Natural killer cell (primary cell): ENCODE measurements around the gene MYO1F. TPM values are rescaled to one million over a fixed set of nuclear protein-coding genes. Genes with fewer than 3 reads are reported as not detected.

Experiments used
- ATAC-seq, 3 donors: fragments of 150-1000 bp in 2 of 3; fragments of 200-7000 bp in 1 of 3; cut with Tn5 transposase; 1 replicate in 1 of 3; 2 replicates in 2 of 3; pipeline ENCODE4 v1.10.0; 2021; ENCODE audit warnings: mild to moderate bottlenecking in 2 of 3, moderate library complexity in 2 of 3
- DNase-seq, 2 donors: peaks; one replicate each; pipeline versions ENCODE4 v3.0.0 to v3.0.0-alpha.2; 2013 to 2021; ENCODE audit warnings: mixed read lengths in 1 of 2
- H3K27ac ChIP-seq: one replicate; pipeline ENCODE4 v1.5.1; 2013; ENCODE audit warnings: mild to moderate bottlenecking, low read length
- H3K27me3 ChIP-seq: one replicate; pipeline ENCODE4 v1.6.1; 2013; ENCODE audit warnings: low read length; ENCODE audit not compliant: control insufficient read depth, insufficient read depth
- H3K36me3 ChIP-seq: one replicate; pipeline ENCODE4 v1.6.1; 2013; ENCODE audit warnings: low read length; ENCODE audit not compliant: control insufficient read depth, insufficient read depth
- H3K4me1 ChIP-seq: one replicate; pipeline ENCODE4 v1.6.1; 2013; ENCODE audit warnings: low read length; ENCODE audit not compliant: control insufficient read depth, insufficient read depth
- H3K4me3 ChIP-seq: one replicate; pipeline ENCODE4 v1.5.1; 2013; ENCODE audit warnings: low read length
- H3K9me3 ChIP-seq: one replicate; pipeline ENCODE4 v1.6.1; 2013; ENCODE audit warnings: low read length; ENCODE audit not compliant: control insufficient read depth, insufficient read depth
- H3K27ac Mint-ChIP-seq, 2 donors: one replicate each; pipeline ENCODE4 v1.8.0; 2022; ENCODE audit warnings: mild to moderate bottlenecking in 2 of 2, mixed read lengths in 2 of 2, moderate library complexity in 1 of 2
- H3K27me3 Mint-ChIP-seq, 2 donors: one replicate each; pipeline ENCODE4 v1.8.0; 2022; ENCODE audit warnings: low read depth in 2 of 2, mixed read lengths in 2 of 2
- H3K36me3 Mint-ChIP-seq: one replicate; pipeline ENCODE4 v1.8.0; 2022; ENCODE audit warnings: mixed read lengths
- H3K4me1 Mint-ChIP-seq, 2 donors: one replicate each; pipeline ENCODE4 v1.8.0; 2022; ENCODE audit warnings: mixed read lengths in 2 of 2
- H3K4me3 Mint-ChIP-seq: one replicate; pipeline ENCODE4 v1.8.0; 2022; ENCODE audit warnings: mild to moderate bottlenecking, moderate library complexity, mixed read lengths
- H3K9me3 Mint-ChIP-seq, 2 donors: one replicate each; pipeline ENCODE4 v1.8.0; 2022; ENCODE audit warnings: mixed read lengths in 2 of 2
- CTCF ChIP-seq: fragments of 200-600 bp; IDR thresholded peaks from one replicate; pipeline ENCODE4 v1.8.0; 2022; ENCODE audit warnings: antibody characterized with exemption
- WGBS: methylation state at CpG from one replicate; pipeline ENCODE4 v1.1.7; 2013; ENCODE audit warnings: missing lambda C conversion rate; ENCODE audit not compliant: insufficient coverage; 5-methylcytosine and 5-hydroxymethylcytosine counted together
- intact Hi-C: fragments of 100-400 bp; cut with micrococcal nuclease; formaldehyde crosslinking; loops from one replicate; pipeline ENCODE4 v1.14.2; 2022
- total RNA-seq, 4 donors: library from RNA; stranded (reverse); fragments of 120-200 nt in 1 of 4; gene quantifications; one replicate each; pipeline versions ENCODE4 v1.2.3 to v1.2.4, GENCODE V29; 2013 to 2022

The MYO1F gene
- total RNA-seq, 3 donors from 2014 or later (not counting 1 experiment from before 2014, with no cell fraction given): 971 to 1,223 (median 1,014) TPM

DNA sequence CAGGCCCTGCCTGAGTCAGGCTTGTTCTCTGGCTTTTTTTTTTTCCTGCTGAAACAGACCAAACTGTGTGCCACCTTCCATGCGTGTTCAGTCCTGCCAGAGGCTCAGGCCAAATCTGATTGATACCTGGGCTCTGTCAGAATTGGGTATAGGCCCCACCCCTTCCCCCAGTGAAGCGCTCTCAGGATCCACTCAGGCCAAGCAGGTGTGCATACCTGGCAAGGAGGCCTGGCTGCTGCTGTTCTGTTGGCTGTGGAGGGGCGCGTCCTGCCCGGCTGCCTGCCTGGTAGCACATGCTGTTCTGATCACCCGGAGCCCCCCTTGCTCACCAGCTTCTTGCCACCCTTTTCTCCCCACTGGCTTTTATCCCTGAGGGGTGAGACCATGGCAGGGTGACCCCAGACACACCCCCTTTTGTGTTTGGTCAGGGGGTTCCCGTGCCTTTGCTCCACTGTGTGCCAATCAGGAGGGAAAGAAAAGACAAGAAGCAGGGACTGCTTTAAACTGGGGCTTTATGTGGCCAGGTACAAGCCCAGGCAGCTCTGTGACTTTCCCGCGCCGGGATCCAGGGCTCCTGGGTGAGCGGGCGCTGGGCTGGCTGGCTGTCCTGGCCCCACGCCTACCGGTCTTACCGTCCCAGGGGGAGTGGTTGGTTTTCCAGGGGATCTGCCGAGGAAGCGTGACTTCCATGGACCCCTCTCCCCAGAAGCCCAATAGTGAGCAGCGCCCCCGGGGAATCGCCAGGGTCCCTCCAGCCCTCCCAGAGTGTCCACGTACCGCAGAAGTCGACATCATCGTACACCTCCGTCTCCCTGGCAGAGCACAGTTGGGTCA, 87.5 kb downstream of the MYO1F start:
- no peak for TF ChIP-seq CTCF
- intact Hi-C loops: no loop called here
- peaks cover 26 to 32% of the 10 kb centered on the region in 2 donors for H3K4me1 Mint-ChIP-seq
- no peaks in the 10 kb centered on the region for H3K27me3 ChIP-seq
- no peaks in the 10 kb centered on the region for H3K9me3 ChIP-seq
- peak overlapping the region; percentile 17 for H3K4me3 Mint-ChIP-seq
- no peak overlapping the region for H3K4me3 ChIP-seq
- no peaks in the 10 kb centered on the region for H3K27me3 Mint-ChIP-seq
- H3K27ac ChIP-seq: no peak overlapping the region
- WGBS: 88% methylated on average over 24 of the region's 25 CpGs
- H3K36me3 Mint-ChIP-seq: no peaks in the 10 kb centered on the region
- peaks cover 41% of the 10 kb centered on the region for H3K4me1 ChIP-seq
- peaks cover 34% of the 10 kb centered on the region for H3K36me3 ChIP-seq
- no peak for ATAC-seq
- peak overlapping the region; percentile 18 to 29 for H3K27ac Mint-ChIP-seq
- H3K9me3 Mint-ChIP-seq: no peaks in the 10 kb centered on the region
- no peak for DNase-seq

- H3K27ac ChIP-seq: peak overlapping the region; percentile 62
- peak overlapping the region; percentile 82 for H3K4me3 Mint-ChIP-seq
These were observed 88.9 kb downstream of the MYO1F start for GRCh38 chr19:8488365-8488764.

DNA sequence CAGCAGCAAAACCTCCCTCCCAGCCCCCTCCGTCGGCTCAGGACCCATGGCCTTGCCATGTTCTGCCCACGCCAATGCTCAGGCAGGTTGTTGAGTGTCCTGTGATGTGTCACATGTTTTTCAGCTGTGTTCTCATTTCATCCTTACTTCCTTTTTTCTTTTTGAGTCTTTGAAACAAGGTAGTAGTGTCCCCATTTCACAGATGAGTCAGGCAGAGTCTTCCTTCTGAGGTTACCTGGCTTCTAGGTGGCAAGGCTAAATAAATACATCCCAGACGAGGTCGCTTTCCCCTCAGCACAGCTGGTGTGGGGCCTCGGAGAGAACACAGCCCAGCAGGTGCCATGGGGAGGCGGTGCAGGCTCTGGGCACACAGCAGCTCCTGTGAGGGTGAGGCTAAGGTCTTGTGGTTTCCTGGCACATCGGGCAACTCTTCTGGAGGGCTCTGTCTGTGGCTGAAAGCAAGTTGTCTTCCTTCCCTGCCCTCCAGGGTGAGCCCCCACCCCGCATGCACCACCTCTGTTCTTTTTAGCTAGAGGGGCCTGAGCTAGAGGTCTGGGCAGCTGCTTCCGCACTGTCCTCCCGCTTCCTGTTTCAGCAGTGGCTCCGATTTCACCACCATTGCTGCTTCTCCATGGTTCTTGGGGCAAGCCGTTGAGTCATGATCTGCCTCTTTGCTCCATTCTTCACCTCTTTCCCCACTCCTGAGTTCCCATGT, 89.9 kb downstream of the MYO1F start:
- H3K27ac ChIP-seq: peak overlapping the region; percentile 62
- no peak for TF ChIP-seq CTCF
- 7% methylated on average over 13 of the region's 13 CpGs for WGBS
- Mint-ChIP-seq H3K27me3 (no peaks in the 10 kb centered on the region), H3K4me1 (peaks cover 26 to 41% of the 10 kb centered on the region in 2 donors), H3K4me3 (peak overlapping the region; percentile 82), H3K9me3 (no peaks in the 10 kb centered on the region), H3K27ac (peak overlapping the region; percentile 86 to 92), H3K36me3 (no peaks in the 10 kb centered on the region)
- no peak overlapping the region for H3K4me3 ChIP-seq
- H3K36me3 ChIP-seq: peaks cover 43% of the 10 kb centered on the region
- H3K9me3 ChIP-seq: no peaks in the 10 kb centered on the region
- intact Hi-C loops: no loop called here
- no peaks in the 10 kb centered on the region for H3K27me3 ChIP-seq
- peaks cover 29% of the 10 kb centered on the region for H3K4me1 ChIP-seq
- DNase-seq: peak; percentile 38 to 77
- ATAC-seq: peak; percentile 77 to 84 (median 77)

More at GRCh38 chr19:8488365-8488764, 88.9 kb downstream of the MYO1F start:
- DNase-seq: no peak
- Histone ChIP-seq H3K27me3 (no peaks in the 10 kb centered on the region), H3K36me3 (peaks cover 38% of the 10 kb centered on the region), H3K4me3 (no peak overlapping the region), H3K4me1 (peaks cover 29% of the 10 kb centered on the region), H3K9me3 (no peaks in the 10 kb centered on the region)
- Mint-ChIP-seq H3K27me3 (no peaks in the 10 kb centered on the region), H3K27ac (peak overlapping the region; percentile 86 to 92), H3K36me3 (no peaks in the 10 kb centered on the region), H3K4me1 (peaks cover 26 to 32% of the 10 kb centered on the region in 2 donors), H3K9me3 (no peaks in the 10 kb centered on the region)
- intact Hi-C loops: no loop called here
- no peak for TF ChIP-seq CTCF
- no peak for ATAC-seq
- 80% methylated on average over 15 of the region's 15 CpGs for WGBS
